Chondrocyte (in vitro differentiated cells): ENCODE results near the gene TMEM218. TPM values are rescaled to one million over a fixed set of nuclear protein-coding genes. Genes with fewer than 3 reads are reported as not detected.

Experiments
- DNase-seq: peaks from one replicate; pipeline ENCODE4 v3.0.0; 2021; ENCODE audit warnings: mixed read lengths, low spot score
- H3K27ac Mint-ChIP-seq: one replicate; pipeline ENCODE4 v1.8.0; 2021; ENCODE audit warnings: mild to moderate bottlenecking, moderate library complexity, mixed read lengths; ENCODE audit not compliant: unreplicated experiment
- H3K27me3 Mint-ChIP-seq: 2 replicates; pipeline ENCODE4 v1.8.0; 2021; ENCODE audit warnings: low read depth, mixed read lengths
- H3K36me3 Mint-ChIP-seq: 2 replicates; pipeline ENCODE4 v1.8.0; 2021; ENCODE audit warnings: low read depth, mixed read lengths
- H3K4me1 Mint-ChIP-seq: 2 replicates; pipeline ENCODE4 v1.8.0; 2021; ENCODE audit warnings: low read depth, mild to moderate bottlenecking, mixed read lengths
- H3K4me3 Mint-ChIP-seq: one replicate; pipeline ENCODE4 v1.8.0; 2021; ENCODE audit warnings: mild to moderate bottlenecking, moderate library complexity, mixed read lengths; ENCODE audit not compliant: unreplicated experiment
- H3K9me3 Mint-ChIP-seq: 2 replicates; pipeline ENCODE4 v1.8.0; 2021; ENCODE audit warnings: low read depth, mixed read lengths
- CTCF ChIP-seq: fragments of 200-600 bp; sonication (generic); IDR thresholded peaks from 2 replicates; pipeline ENCODE4 v1.5.0; 2021; ENCODE audit warnings: antibody characterized with exemption, mild to moderate bottlenecking, moderate library complexity
- total RNA-seq: library from RNA; stranded (reverse); gene quantifications from 3 replicates; pipeline ENCODE4 v1.2.1, GENCODE V29; 2021

TMEM218 gene
- total RNA-seq, 1 donor from 2014 or later: 12.0 TPM

- H3K4me3 Mint-ChIP-seq: no peak overlapping the region
- H3K27me3 Mint-ChIP-seq: no peaks in the 10 kb centered on the region
- no peaks in the 10 kb centered on the region for H3K36me3 Mint-ChIP-seq
- H3K4me1 Mint-ChIP-seq: peaks cover 10% of the 10 kb centered on the region
- no peak for TF ChIP-seq CTCF
- peak overlapping the region; percentile 91 for H3K27ac Mint-ChIP-seq
- H3K9me3 Mint-ChIP-seq: no peaks in the 10 kb centered on the region
- peak; percentile 58 for DNase-seq
Observed at GRCh38 chr11:125083312-125084056, 27.9 kb downstream of the TMEM218 start.

- TF ChIP-seq CTCF: no peak
- peak; percentile 43 for DNase-seq
- H3K27ac Mint-ChIP-seq: peak overlapping the region; percentile 91
Observed at GRCh38 chr11:125082611-125083311, 28.7 kb downstream of the TMEM218 start.

GRCh38 chr11:125082040-125082439 is 29.4 kb downstream of the TMEM218 start:
- no peak for DNase-seq
- Mint-ChIP-seq H3K4me1 (peaks cover 10% of the 10 kb centered on the region), H3K36me3 (no peaks in the 10 kb centered on the region), H3K4me3 (no peak overlapping the region), H3K27ac (no peak overlapping the region), H3K27me3 (peaks cover 2% of the 10 kb centered on the region), H3K9me3 (no peaks in the 10 kb centered on the region)
- TF ChIP-seq CTCF: no peak

More at GRCh38 chr11:125082611-125083311, 28.7 kb downstream of the TMEM218 start:
- H3K4me3 Mint-ChIP-seq: no peak overlapping the region
- peaks cover 2% of the 10 kb centered on the region for H3K27me3 Mint-ChIP-seq
- H3K36me3 Mint-ChIP-seq: no peaks in the 10 kb centered on the region
- no peaks in the 10 kb centered on the region for H3K9me3 Mint-ChIP-seq
- peaks cover 10% of the 10 kb centered on the region for H3K4me1 Mint-ChIP-seq

GRCh38 chr11:125081098-125081798 is 30.2 kb downstream of the TMEM218 start:
- peaks cover 2% of the 10 kb centered on the region for H3K27me3 Mint-ChIP-seq
- H3K4me3 Mint-ChIP-seq: no peak overlapping the region
- H3K27ac Mint-ChIP-seq: no peak overlapping the region
- TF ChIP-seq CTCF: no peak
- H3K4me1 Mint-ChIP-seq: peaks cover 10% of the 10 kb centered on the region
- no peaks in the 10 kb centered on the region for H3K9me3 Mint-ChIP-seq
- no peaks in the 10 kb centered on the region for H3K36me3 Mint-ChIP-seq
- DNase-seq: no peak

- no peak for TF ChIP-seq CTCF
- Mint-ChIP-seq H3K36me3 (no peaks in the 10 kb centered on the region), H3K27ac (no peak overlapping the region), H3K4me1 (peaks cover 10% of the 10 kb centered on the region), H3K27me3 (peaks cover 2% of the 10 kb centered on the region), H3K4me3 (no peak overlapping the region), H3K9me3 (no peaks in the 10 kb centered on the region)
- no peak for DNase-seq
Observed at GRCh38 chr11:125080531-125080911, 30.9 kb downstream of the TMEM218 start.
